H1 (cell line): ENCODE measurements around the gene ADSS1. TPM values are rescaled to one million over a fixed set of nuclear protein-coding genes. Genes with fewer than 3 reads are reported as not detected.

Source experiments
- ASH2L ChIP-seq: fragments of 200-600, 300-600 bp; sonication (generic); IDR thresholded peaks from one replicate; pipeline ENCODE4 v1.7.1; 2017; ENCODE audit warnings: low read length
- EZH2 ChIP-seq: fragments of 200-600 bp; sonication (generic); IDR thresholded peaks from 2 replicates; pipeline ENCODE4 v1.7.1; 2012; ENCODE audit warnings: low read depth, mild to moderate bottlenecking, moderate library complexity, low read length, inconsistent platforms; ENCODE audit not compliant: severe bottlenecking
- GTF2F1 ChIP-seq: IDR thresholded peaks from 2 replicates; pipeline ENCODE4 v1.6.1; 2012; ENCODE audit warnings: low read depth, low read length, improper control_type of control experiment, borderline replicate concordance
- PHF8 ChIP-seq: fragments of 200-600 bp; sonication (generic); conservative IDR thresholded peaks from 2 replicates; pipeline ENCODE4 v1.7.1; 2012; ENCODE audit warnings: low read depth, mild to moderate bottlenecking, inconsistent platforms, low read length, moderate library complexity
- SIX5 ChIP-seq: IDR thresholded peaks from 2 replicates; pipeline ENCODE4 v1.6.1; 2011; ENCODE audit warnings: mild to moderate bottlenecking, low read depth, low read length
- SP2 ChIP-seq: IDR thresholded peaks from 2 replicates; pipeline ENCODE4 v1.6.1; 2012; ENCODE audit warnings: mild to moderate bottlenecking, low read length, inconsistent platforms
- TBP ChIP-seq: IDR thresholded peaks from 2 replicates; pipeline ENCODE4 v1.6.1; 2011; ENCODE audit warnings: low read depth, low read length, improper control_type of control experiment
- polyA plus RNA-seq, 7 experiments: library from polyadenylated mRNA; depleted of rRNA in 3 of 7; stranded (reverse) in 5 of 7; unstranded in 2 of 7; fragments of >200 nt in 5 of 7; fragments of 200-250 nt in 2 of 7; gene quantifications; 1 replicate in 5 of 7; 2 replicates in 1 of 7; 4 replicates in 1 of 7; pipeline versions ENCODE4 v1.2.1 to v1.2.3, GENCODE V29; 2011 to 2013; ENCODE audit warnings: missing spikeins in 2 of 7, mixed read lengths in 2 of 7
- total RNA-seq: library from RNA; stranded (reverse); fragmentation: NEBNext Ultra II Directional; extraction: Animal tissue kit (Norgen Biotek cat#: 25700); gene quantifications from 2 replicates; pipeline ENCODE4 v1.2.1, GENCODE V29; 2021

Gene ADSS1
- total and polyA plus RNA-seq, 2 of the 8 experiments (the other 6 are each of a cell fraction or from before 2014, with no cell fraction given): 7.1 to 7.9 TPM

DNA sequence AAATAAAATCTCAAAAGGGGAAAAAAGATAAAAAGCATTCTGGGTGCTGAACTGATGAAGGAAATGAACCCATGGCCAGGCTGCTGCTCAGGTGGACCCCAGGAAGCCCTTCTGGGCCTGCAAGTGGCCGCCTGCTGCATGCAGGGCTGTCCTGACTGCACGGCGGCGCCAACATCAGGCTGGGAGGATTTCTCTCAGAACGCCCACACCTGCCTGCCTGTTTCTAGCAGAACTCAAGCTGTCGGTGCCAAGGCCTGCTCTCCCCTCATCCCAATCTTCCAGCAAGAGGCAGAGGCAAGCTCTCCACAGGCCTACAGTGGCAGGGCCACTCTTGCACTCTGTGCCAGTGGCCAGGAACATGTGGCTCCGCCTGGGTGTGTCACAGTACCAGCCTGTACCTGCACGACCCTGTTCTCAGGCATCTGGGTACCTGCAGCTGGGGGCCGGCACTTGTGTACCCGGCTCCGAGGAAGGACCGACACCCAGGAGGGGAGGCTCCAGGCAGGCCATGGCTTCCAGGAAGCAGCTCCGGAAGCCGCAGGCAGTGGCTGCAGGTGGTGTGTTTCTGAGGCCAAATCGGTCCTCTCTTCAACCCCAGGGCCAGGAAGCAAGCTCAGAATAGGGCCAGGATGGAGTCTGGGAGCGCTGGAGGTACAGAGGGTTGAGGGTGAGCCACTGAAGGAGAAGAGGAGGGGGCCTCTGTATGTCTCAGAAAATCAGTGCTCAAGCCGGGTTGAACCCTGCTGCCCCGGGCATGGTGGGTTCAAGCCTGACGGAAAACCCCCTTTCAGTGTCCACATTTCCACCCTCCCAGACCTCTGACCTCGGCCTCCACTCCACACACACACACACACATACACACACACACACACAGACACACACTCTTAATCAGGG is 37.2 kb upstream of the ADSS1 start (continued):
- TF ChIP-seq EZH2 (no peak), ASH2L (no peak), SIX5 (no peak), GTF2F1 (no peak), PHF8 (no peak), TBP (no peak), SP2 (no peak)
